Activated naive CD4-positive, alpha-beta T cell treated with anti-CD3 and anti-CD28 coated beads, Interleukin-2, amount 50 U/mL, for 72 hours (primary cell): ENCODE data around the gene FRAS1. TPM values are rescaled to one million over a fixed set of nuclear protein-coding genes. Genes with fewer than 3 reads are reported as not detected.
A peak's percentile ranks its signal among the peaks of the same experiment; 100 is the strongest.
"Not testable (repeated sequence)": the region's sequence is repeated elsewhere in the genome, so short reads cannot be mapped to it uniquely, and the experiment has no call there.

Experiments
- ATAC-seq, 2 donors: fragments of 150-1000 bp; cut with Tn5 transposase; 2 replicates each; pipeline ENCODE4 v1.10.0; 2021; ENCODE audit warnings: mild to moderate bottlenecking in 2 of 2, moderate library complexity in 2 of 2
- DNase-seq, 2 donors: peaks; one replicate each; pipeline ENCODE4 v3.0.0; 2021 to 2022; ENCODE audit warnings: low spot score in 2 of 2
- H3K27ac Mint-ChIP-seq, 2 donors: one replicate each; pipeline ENCODE4 v1.8.0; 2022; ENCODE audit warnings: mild to moderate bottlenecking in 2 of 2, mixed read lengths in 2 of 2
- H3K36me3 Mint-ChIP-seq, 2 donors: one replicate each; pipeline ENCODE4 v1.8.0; 2022; ENCODE audit warnings: mixed read lengths in 2 of 2
- H3K9me3 Mint-ChIP-seq, 2 donors: one replicate each; pipeline ENCODE4 v1.8.0; 2022; ENCODE audit warnings: mixed read lengths in 2 of 2
- total RNA-seq, 2 donors: library from RNA; stranded (reverse); gene quantifications; one replicate each; pipeline ENCODE4 v1.2.3, GENCODE V29; 2022

The FRAS1 gene
- total RNA-seq, 2 donors from 2014 or later, result 0.06 TPM; not detected in 1

DNA sequence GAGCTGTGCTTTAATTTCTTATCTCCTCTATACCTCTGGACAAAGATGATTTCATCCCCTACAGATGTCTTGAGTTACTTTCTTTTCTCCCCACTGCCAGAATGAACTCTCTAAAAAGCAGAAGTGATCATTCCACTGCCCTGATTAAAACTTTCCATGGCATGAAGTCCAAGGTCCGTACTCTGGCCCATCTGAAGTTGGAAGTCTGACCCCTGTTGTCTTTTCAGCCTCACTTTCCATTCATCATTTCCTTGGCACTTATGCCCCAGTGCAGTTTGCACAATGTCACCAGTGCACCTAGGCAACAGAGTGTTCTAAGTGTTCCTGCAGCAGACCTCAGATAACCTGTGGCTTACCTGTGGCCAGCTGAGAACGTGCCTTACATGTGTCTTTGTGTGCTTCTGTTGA lies 242.4 kb downstream of the FRAS1 start:
- ATAC-seq (no peak), DNase-seq (no peak)
- Mint-ChIP-seq H3K27ac (no peak overlapping the region), H3K36me3 (no peaks in the 10 kb centered on the region), H3K9me3 (no peaks in the 10 kb centered on the region)

DNA sequence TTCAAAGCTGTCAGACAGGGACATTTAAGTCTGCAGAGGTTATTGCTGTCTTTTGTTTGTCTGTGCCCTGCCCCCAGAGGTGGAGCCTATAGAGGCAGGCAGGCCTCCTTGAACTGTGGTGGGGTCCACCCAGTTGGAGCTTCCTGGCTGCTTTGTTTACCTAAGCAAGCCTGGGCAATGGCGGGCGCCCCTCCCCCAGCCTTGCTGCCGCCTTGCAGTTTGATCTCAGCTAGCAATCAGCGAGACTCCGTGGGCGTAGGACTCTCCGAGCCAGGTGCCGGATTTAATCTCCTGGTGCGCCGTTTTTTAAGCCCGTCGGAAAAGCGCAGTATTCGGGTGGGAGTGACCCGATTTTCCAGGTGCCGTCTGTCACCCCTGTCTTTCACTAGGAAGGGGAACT lies 250.1 kb downstream of the FRAS1 start:
- not testable (repeated sequence) for H3K36me3 Mint-ChIP-seq, H3K27ac Mint-ChIP-seq, ATAC-seq, DNase-seq, H3K9me3 Mint-ChIP-seq

DNA sequence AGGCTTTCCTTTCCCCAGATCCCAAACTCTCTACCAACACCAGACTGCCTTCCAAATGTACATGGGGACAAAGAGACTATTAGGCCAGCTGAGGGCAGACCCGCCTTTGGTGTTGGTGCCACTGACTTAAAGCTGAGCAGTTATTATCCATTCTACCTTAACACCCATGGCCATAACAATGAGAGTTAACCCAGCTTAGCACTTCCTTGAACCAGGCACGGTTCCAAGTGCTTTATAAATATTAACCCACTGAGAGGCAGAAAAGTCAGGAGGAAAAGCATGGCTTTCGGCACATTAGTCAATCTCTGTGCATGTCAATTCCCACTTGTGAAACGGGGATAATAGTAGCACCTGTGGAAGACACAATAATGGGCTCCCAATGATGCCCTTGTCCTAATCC lies 251.4 kb downstream of the FRAS1 start:
- H3K9me3 Mint-ChIP-seq, result no peaks in the 10 kb centered on the region
- H3K27ac Mint-ChIP-seq, result no peak overlapping the region
- H3K36me3 Mint-ChIP-seq, result peaks cover 0 to 6% of the 10 kb centered on the region in 2 donors
- no peak for DNase-seq
- no peak for ATAC-seq

DNA sequence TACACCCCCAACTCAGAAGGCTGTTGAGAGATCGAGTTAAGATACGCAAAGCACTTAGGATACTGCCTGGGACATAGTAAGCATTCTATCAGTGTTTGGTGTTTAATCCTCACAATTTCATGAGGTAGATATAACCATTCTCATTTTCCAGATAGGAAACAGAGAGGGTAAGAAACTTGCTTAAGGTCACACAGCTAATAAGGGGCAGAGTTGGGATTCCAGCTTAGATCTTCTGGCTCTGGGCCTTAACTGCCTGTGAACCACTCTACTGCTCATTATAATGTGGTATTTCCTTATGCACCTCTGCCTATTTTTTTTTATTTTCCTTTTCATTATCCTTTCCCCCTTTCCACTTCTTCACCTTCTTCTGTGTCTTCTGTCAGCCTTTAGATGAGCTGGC lies 252.2 kb downstream of the FRAS1 start:
- no peak for DNase-seq
- no peak overlapping the region for H3K27ac Mint-ChIP-seq
- H3K36me3 Mint-ChIP-seq, result peaks cover 0 to 6% of the 10 kb centered on the region in 2 donors
- no peaks in the 10 kb centered on the region for H3K9me3 Mint-ChIP-seq
- no peak for ATAC-seq

DNA sequence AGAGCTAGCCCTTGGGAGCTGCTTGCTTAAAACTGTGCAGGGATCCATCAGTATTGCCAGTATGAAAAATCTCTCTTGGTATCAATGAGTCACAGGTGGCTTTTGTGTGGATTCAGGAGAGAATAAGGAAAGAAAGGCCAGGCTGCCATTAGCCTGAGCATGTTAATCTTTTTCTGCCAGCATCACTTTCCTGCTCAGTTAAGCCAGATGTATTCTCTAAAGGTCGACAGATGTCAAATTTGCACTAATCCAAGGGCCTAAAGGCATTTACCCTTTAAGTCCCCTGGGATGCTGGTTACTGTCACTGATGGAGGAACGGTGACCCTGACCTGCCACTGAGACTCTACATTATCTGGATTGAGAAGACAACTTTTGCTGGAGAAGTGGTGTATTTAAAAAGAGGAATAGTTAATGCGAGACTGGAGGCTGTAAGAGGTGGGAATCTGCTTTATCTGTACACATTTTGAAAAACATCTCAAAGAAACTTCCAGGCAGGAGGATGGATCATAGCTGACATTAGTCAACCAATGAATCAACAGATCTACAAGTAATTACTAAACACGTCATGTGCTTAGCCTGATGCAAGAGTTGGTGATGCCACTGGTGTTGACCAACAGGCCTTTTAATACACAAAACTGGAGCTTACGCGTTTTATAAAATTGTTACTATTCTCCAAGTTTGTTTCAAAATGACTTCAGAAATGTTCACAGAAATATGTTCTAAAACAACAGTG lies 253.1 kb downstream of the FRAS1 start:
- Mint-ChIP-seq H3K27ac (no peak overlapping the region), H3K9me3 (no peaks in the 10 kb centered on the region), H3K36me3 (peaks cover 0 to 6% of the 10 kb centered on the region in 2 donors)
- ATAC-seq (no peak), DNase-seq (no peak)

DNA sequence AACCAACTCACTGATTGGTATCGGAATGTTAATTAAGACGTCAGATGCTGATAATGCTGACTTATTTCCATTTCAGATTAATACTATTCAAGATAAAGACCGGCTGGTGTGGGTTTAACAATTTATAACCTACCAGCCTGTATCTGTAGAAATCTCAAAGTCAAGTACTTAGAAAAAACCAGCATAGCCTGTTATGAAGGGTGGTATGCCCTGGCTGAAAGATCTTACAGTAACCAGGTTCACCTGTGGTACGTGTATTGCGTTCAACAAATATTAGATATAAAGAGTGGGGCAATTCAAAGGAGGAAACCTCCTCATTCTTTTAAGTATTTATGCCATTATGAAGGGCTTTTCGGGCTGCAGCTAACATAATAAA lies 253.6 kb downstream of the FRAS1 start:
- no peak for ATAC-seq
- DNase-seq, result no peak
- H3K27ac Mint-ChIP-seq, result no peak overlapping the region
- H3K9me3 Mint-ChIP-seq, result no peaks in the 10 kb centered on the region
- H3K36me3 Mint-ChIP-seq, result peaks cover 0 to 6% of the 10 kb centered on the region in 2 donors

DNA sequence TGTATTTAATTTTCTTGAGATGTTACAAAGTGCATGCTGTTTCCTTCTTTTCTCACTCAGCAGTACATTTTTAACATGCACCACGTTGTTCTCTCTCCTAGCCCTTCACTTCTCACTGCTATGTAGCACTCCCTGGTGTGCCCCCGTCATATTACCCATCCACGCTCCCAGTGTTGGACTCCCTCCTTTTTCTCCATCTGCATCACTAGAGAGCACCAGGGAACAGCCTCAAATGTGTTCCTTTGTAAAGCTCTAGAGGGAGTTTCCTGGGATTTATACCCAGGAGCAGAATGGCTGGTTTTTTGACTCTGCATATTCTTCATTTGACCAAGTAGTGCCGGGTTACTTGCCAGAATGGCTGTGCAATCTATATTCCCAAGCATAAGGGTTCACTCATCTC lies 254.2 kb downstream of the FRAS1 start:
- peaks cover 0 to 6% of the 10 kb centered on the region in 2 donors for H3K36me3 Mint-ChIP-seq
- DNase-seq, result no peak
- H3K27ac Mint-ChIP-seq, result no peak overlapping the region
- H3K9me3 Mint-ChIP-seq, result no peaks in the 10 kb centered on the region
- ATAC-seq, result no peak

DNA sequence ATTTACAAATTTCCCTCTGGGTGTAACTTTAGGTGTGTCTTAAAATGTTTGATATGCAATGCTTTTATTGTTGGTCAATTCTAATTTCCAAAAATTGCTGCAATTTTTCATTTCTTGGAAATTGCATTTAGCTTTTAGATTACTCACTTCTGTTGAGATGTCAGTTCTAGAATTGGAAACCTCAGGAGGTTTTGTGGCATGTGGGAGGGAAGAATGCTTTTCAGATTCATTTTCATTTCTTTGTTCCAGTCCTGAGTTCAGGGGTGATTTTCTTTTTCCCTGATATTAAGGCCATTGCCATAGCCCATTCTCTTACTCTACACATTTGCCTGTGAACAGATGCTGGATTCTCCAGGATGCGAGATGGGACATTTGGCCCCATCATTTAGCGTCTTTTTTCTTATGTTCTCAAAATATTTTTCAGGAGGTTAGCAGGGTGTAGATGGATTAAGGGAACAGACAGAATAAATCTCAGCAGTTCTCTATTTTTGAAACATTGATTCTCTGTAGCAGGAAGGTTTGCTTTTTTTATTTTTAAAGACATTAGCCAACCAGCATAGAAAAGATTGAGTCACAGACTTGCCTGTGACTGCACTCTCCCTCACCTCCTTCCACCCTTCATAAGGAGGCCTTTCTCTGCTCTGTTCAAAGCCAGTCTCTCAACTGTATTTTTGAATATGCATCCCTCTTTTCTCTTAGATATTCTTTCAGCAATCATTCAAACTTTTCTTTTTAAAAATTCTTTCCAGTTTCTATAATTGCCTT lies 256.0 kb downstream of the FRAS1 start:
- ATAC-seq, result peak in 1 of 2 donors; percentile 79
- Mint-ChIP-seq H3K36me3 (peaks cover 0 to 3% of the 10 kb centered on the region in 2 donors), H3K27ac (peak overlapping the region in 1 of 2 donors; percentile 7), H3K9me3 (no peaks in the 10 kb centered on the region)
- DNase-seq, result no peak

DNA sequence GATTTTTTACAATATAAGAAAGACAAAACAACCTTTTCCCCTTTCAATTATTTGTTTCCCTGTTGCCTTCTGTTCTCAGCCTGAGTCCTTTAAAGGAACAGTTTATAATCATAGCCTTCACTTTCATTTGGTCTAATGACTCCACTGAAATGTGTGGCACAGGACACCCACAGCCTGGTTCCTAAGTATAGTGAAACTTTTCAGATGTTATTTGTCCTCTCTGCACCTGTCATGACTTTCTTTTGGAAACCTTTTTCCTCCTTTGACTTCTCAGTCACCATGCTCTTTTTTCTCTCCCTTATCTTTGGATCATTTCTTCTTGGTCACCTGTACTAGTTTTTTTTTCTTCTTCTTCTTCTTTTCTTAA lies 256.6 kb downstream of the FRAS1 start:
- no peaks in the 10 kb centered on the region for H3K36me3 Mint-ChIP-seq
- DNase-seq, result no peak
- peak in 1 of 2 donors; percentile 73 for ATAC-seq
- no peak overlapping the region for H3K27ac Mint-ChIP-seq
- no peaks in the 10 kb centered on the region for H3K9me3 Mint-ChIP-seq

DNA sequence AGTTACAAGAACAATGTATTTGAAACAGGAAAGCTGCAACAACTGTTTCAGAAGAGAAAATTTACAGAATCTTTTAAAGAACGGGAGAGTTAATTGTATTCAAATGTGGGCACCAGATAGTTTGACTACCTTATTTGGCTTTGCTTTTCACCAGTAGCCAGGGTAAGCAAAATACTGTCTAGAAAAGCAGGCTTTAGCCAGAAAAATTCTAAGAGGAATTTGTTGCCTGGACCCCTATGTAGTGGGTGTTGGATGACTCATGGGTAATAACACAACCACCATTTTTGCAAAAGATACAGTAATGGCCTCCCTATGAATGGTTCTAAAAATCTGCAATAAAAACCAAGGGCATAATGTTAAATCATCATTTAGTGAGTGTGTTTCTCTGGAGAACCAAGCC lies 261.0 kb downstream of the FRAS1 start:
- Mint-ChIP-seq H3K36me3 (no peaks in the 10 kb centered on the region), H3K9me3 (no peaks in the 10 kb centered on the region), H3K27ac (no peak overlapping the region)
- no peak for DNase-seq
- ATAC-seq, result no peak

DNA sequence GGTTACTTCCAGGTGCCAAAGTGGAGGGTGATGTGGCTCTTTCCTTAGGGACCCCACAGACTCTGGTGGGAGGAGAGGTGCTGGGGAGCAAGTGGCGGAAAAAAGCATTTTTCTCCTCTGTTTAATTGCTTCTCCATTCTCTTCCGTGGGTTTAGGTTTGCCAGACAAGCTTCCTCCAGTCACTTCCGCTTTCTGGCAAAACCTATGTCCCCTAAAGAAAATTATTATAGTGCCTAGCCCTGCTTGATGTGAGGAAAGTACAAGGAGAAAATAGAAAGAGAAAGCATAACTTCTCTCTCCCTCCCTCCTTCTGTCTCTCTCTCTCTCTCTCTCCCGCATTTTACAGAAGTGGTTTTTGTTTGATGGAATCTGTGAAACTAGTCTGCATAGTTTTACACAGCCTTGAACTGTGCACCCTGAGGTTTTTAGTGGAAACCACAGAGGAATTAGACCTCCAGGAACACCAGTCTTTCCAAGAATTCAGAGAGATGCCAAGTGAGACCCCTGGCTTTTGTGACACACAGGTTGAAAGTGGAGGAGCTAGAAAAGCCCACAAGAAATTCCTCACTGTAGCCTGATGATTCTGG lies 263.3 kb downstream of the FRAS1 start:
- Mint-ChIP-seq H3K36me3 (no peaks in the 10 kb centered on the region), H3K9me3 (no peaks in the 10 kb centered on the region), H3K27ac (no peak overlapping the region)
- DNase-seq, result no peak
- ATAC-seq, result no peak

DNA sequence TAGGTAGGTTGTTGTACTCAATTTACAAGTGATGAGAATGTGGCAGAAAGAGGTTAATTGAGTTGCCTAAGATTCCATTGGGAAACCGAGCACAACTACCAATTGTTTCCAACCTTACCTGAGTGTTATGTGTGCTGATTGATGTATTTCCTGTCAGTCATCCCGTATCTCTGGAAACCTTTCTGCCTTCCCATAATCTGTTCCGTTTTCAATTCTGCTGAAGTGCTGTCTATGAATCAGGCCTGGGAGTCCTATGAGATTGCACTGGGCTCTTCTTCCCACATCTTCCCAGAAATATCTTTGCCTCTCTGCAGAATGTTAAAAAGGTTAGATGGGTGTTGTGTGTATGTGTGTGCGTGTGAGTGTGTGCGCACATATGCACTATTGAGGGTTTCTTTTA lies 264.9 kb downstream of the FRAS1 start:
- ATAC-seq, result no peak
- Mint-ChIP-seq H3K27ac (no peak overlapping the region), H3K9me3 (no peaks in the 10 kb centered on the region), H3K36me3 (no peaks in the 10 kb centered on the region)
- no peak for DNase-seq

DNA sequence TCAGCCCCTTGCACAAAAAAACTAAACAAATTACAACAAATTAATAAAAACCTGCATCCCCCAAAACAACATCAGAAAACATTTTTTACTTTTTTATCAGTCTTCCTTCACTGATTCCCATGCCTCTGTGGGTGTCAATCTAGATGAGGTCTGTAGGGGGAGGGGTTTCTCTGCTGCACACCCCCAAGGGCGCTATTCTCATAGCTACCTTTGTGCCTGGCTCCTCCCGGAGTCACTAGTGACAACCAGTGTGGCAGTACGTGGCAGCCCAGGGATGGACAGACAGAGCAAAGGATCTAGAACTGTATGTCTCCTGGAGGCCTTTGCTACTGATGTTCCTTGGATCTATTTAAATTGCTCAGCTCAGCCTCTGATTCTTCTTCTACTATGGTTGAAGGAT lies 266.3 kb downstream of the FRAS1 start:
- H3K9me3 Mint-ChIP-seq, result no peaks in the 10 kb centered on the region
- no peak overlapping the region for H3K27ac Mint-ChIP-seq
- no peaks in the 10 kb centered on the region for H3K36me3 Mint-ChIP-seq
- no peak for ATAC-seq
- no peak for DNase-seq

DNA sequence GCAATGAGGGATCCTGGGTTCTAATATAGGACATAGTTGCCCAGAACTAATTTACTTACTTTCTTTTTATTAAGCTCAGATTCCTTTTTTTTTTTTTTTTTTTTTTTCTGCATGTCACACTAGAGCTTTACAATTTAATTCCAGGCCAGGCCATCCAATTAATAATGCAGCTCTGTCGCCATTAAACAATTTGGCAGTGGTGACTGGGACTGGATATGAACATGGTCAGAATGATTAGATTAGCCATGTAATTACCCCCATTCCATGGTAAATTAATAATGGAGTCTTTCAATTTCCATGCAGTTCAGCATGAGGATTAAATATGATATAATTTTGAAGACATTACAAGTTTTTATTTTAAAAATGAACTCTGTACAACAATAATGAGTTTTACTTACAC lies 267.5 kb downstream of the FRAS1 start:
- Mint-ChIP-seq H3K27ac (no peak overlapping the region), H3K9me3 (no peaks in the 10 kb centered on the region), H3K36me3 (no peaks in the 10 kb centered on the region)
- ATAC-seq (no peak), DNase-seq (no peak)

DNA sequence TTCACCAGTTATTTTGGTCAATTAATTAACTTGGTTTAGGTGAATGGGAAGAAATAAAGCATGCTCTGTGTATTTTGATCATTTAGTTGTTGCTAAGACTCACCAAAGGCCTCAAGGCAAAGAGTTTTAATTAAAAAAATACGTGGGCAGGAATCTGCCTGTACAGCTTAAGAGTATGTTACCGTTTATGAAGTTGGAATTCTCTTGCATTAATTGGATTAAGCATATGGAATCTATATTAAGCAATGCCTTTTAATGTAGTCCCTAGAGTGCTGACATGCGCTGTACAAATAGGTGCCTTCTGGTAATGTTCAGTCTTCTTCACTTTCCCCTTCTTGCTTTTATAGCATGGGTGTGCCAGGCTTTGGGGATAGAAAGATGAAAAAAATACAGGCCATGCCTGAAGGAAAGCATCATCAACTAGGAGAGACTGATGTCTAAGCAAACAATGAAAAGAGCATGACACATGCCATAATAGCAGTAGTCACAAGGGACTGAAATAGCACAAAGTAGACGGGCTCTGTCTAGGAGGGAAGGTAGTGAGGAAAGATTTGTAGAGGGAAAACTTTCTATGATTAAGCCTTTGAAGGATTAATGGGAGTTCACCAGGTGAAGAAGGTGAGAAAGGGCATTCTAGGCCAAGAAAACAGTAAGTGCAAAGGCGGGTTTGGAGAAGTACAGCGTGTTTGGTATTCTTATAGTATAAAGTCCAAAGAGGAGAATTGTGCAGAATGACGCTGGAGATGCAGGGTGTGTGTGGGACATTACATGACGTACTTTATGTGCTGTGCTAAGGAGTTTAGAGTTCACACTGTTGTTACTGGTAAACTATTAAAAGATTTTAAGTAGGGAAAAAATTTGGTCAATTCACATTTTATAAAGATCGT lies 268.4 kb downstream of the FRAS1 start:
- no peaks in the 10 kb centered on the region for H3K36me3 Mint-ChIP-seq
- DNase-seq, result no peak
- no peak overlapping the region for H3K27ac Mint-ChIP-seq
- H3K9me3 Mint-ChIP-seq, result no peaks in the 10 kb centered on the region
- ATAC-seq, result no peak

DNA sequence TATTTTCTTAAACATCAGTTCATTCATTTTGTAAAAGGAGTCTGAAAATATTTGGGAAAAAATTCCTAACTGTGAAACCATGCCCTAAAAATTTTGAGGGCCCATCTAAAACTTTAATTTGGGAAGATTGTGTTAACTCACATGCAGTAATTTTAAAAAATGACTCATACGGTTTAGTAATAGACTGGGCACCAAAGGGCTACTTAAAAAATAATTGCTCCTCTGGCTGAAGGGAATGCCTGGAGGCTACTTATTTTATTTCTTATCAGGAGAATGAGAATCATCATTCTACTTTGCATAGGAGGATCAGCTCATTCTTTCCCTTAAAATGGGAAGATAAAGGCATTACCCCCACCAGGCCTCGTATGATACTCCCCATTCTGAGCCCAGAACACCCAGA lies 271.5 kb downstream of the FRAS1 start:
- ATAC-seq, H3K27ac Mint-ChIP-seq, H3K36me3 Mint-ChIP-seq, H3K9me3 Mint-ChIP-seq, DNase-seq: not testable (repeated sequence)

DNA sequence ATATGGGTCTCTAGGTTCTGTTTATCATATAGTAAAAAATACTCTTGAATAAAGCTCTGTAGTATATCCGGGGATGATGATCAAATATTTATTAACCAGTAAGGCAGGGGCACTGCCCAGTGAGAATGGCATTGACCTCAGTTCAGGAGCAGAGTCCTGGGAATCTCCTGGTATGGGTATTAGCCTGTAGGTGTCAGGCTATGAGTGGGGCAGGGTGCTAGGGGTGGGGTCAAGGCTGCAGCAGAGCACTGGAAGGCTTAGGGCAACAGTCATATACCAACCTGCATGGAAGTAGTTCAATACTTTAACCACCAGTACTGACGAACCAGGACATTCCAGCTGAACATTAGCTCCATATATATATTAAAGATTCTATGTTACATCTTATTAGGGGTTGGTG lies 274.1 kb downstream of the FRAS1 start:
- no peaks in the 10 kb centered on the region for H3K9me3 Mint-ChIP-seq
- no peak overlapping the region for H3K27ac Mint-ChIP-seq
- no peak for DNase-seq
- ATAC-seq, result no peak
- H3K36me3 Mint-ChIP-seq, result no peaks in the 10 kb centered on the region
